Mucosa of descending colon (tissue), 3 donors: ENCODE measurements around the gene CALN1. TPM values are rescaled to one million over a fixed set of nuclear protein-coding genes. Genes with fewer than 3 reads are reported as not detected.
"Not testable (repeated sequence)": the region's sequence is repeated elsewhere in the genome, so short reads cannot be mapped to it uniquely, and the experiment has no call there.

ENCODE experiments used
- ATAC-seq: fragments of 200-7000 bp; cut with Tn5 transposase; one replicate; pipeline ENCODE4 v1.9.1; 2020; ENCODE audit warnings: mild to moderate bottlenecking, moderate library complexity
- DNase-seq, 3 donors: peaks; one replicate each; pipeline ENCODE4 v3.0.0-alpha.2; 2020
- H3K36me3 ChIP-seq: fragments of 200-600 bp; one replicate; pipeline ENCODE4 v1.8.0; 2021; ENCODE audit warnings: low read depth, mild to moderate bottlenecking
- H3K4me1 ChIP-seq: fragments of 200-600 bp; one replicate; pipeline ENCODE4 v1.8.0; 2021; ENCODE audit warnings: low read depth, mild to moderate bottlenecking
- H3K4me3 ChIP-seq: fragments of 200-600 bp; one replicate; pipeline ENCODE4 v1.8.0; 2021; ENCODE audit warnings: mild to moderate bottlenecking
- H3K9me3 ChIP-seq: fragments of 200-600 bp; one replicate; pipeline ENCODE4 v1.8.0; 2021; ENCODE audit warnings: mild to moderate bottlenecking
- intact Hi-C, 2 donors: fragments of 100-400 bp; cut with DNase I in 1 of 2; cut with micrococcal nuclease in 1 of 2; formaldehyde crosslinking; loops; one replicate each; pipeline versions ENCODE4 v1.11.0 to v1.11.1; 2022; cut with DNase I, micrococcal nuclease
- total RNA-seq, 3 donors: library from RNA; stranded (reverse); fragmentation: NEBNext Ultra II Directional in 2 of 3; extraction: Animal tissue kit (Norgen Biotek cat#: 25700) in 2 of 3; gene quantifications; one replicate each; pipeline versions ENCODE4 v1.2.1 to v1.2.4, GENCODE V29; 2021 to 2023
- TF ChIP-seq, protein P1 (sequence below): fragments of 200-600 bp; IDR thresholded peaks from one replicate; pipeline ENCODE4 v1.8.0; 2022; ENCODE audit warnings: antibody characterized with exemption, mild to moderate bottlenecking
- donor health status: DM: no; HTN: no; CAD: no; lungs with moderate emphysema.
- donor health status: DM: no; HTN: no; CAD: no.
- donor health status: DM: no; HTN: yes; CAD: no.

Gene CALN1
- total RNA-seq, 3 donors from 2014 or later, result not detected

GRCh38 chr7:72391821-72392377 is 20.2 kb downstream of the CALN1 start:
- Histone ChIP-seq H3K9me3 (no peaks in the 10 kb centered on the region), H3K4me1 (no peaks in the 10 kb centered on the region), H3K4me3 (no peak overlapping the region), H3K36me3 (no peaks in the 10 kb centered on the region)
- intact Hi-C loops, result no loop called here
- no peak for DNase-seq
- TF ChIP-seq, protein P1, sequence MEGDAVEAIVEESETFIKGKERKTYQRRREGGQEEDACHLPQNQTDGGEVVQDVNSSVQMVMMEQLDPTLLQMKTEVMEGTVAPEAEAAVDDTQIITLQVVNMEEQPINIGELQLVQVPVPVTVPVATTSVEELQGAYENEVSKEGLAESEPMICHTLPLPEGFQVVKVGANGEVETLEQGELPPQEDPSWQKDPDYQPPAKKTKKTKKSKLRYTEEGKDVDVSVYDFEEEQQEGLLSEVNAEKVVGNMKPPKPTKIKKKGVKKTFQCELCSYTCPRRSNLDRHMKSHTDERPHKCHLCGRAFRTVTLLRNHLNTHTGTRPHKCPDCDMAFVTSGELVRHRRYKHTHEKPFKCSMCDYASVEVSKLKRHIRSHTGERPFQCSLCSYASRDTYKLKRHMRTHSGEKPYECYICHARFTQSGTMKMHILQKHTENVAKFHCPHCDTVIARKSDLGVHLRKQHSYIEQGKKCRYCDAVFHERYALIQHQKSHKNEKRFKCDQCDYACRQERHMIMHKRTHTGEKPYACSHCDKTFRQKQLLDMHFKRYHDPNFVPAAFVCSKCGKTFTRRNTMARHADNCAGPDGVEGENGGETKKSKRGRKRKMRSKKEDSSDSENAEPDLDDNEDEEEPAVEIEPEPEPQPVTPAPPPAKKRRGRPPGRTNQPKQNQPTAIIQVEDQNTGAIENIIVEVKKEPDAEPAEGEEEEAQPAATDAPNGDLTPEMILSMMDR, result no peak
- ATAC-seq, result no peak

DNA sequence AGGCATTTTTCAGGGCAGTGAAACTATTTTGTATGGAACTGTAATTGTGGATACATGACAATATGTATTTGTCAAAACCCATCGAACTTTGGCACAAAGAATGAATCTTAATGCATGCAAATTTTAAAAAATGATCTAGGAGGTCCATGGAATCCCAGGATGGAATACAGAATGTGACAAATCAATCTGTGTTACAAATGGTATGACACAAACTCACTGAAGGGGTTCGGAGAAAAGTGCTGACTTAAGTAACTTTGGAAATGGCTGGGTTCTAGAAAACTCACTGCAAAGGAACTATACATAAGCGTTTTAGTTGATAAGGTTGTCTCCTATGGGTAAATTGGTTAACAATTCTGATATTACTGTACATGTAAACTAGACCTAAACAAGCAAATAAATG is 26.0 kb downstream of the CALN1 start:
- Histone ChIP-seq H3K4me1 (no peaks in the 10 kb centered on the region), H3K4me3 (no peak overlapping the region), H3K36me3 (no peaks in the 10 kb centered on the region), H3K9me3 (no peaks in the 10 kb centered on the region)
- intact Hi-C loops, result no loop called here
- TF ChIP-seq, protein P1, result no peak
- no peak for DNase-seq
- no peak for ATAC-seq

GRCh38 chr7:72362246-72362645 is 49.9 kb downstream of the CALN1 start:
- no peak for ATAC-seq
- TF ChIP-seq, protein P1, result no peak
- no peak overlapping the region for H3K4me3 ChIP-seq
- H3K36me3 ChIP-seq, result no peaks in the 10 kb centered on the region
- no peaks in the 10 kb centered on the region for H3K9me3 ChIP-seq
- no peaks in the 10 kb centered on the region for H3K4me1 ChIP-seq
- DNase-seq, result no peak
- intact Hi-C loops, result no loop called here

DNA sequence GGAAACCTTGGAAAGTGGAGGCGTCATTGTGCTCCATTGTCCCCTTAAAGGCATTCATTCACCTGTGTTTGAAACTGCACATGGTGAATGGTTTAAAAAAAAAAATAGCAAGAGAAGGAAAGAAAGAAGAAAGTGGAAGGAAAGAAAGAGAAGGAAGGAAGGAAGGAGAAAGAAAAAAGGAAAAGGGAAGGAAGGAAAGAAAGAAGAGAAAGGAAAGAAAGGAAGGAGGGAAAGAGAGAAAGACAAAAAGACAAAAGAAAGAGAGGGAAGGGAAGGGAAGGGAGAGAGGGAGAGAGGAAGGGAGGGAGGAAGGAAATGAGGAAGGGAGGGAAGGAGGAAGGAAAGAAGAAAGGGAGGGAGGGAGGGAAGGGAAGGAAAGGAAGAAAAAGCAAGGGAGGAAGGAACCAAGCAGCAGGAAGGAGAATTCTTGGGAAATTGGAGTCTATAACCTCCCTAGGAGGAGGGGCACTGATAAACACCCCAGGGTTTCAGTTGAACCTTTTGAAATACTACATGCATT is 66.9 kb downstream of the CALN1 start:
- TF ChIP-seq, protein P1, result no peak
- intact Hi-C loops, result no loop called here
- Histone ChIP-seq H3K36me3 (no peaks in the 10 kb centered on the region), H3K4me1 (no peaks in the 10 kb centered on the region), H3K9me3 (no peaks in the 10 kb centered on the region), H3K4me3 (no peak overlapping the region)
- ATAC-seq (no peak), DNase-seq (no peak)

- intact Hi-C loops, result no loop called here
- H3K36me3 ChIP-seq, result no peaks in the 10 kb centered on the region
- ATAC-seq, result no peak
- no peak overlapping the region for H3K4me3 ChIP-seq
- no peak for DNase-seq
- H3K4me1 ChIP-seq, result no peaks in the 10 kb centered on the region
- no peaks in the 10 kb centered on the region for H3K9me3 ChIP-seq
- TF ChIP-seq, protein P1, result no peak
Measured at GRCh38 chr7:72343991-72344390, 68.1 kb downstream of the CALN1 start.

- H3K36me3 ChIP-seq, ATAC-seq, H3K9me3 ChIP-seq, H3K4me1 ChIP-seq, DNase-seq, H3K4me3 ChIP-seq, intact Hi-C loops: not testable (repeated sequence)
Measured at GRCh38 chr7:72343354-72343753, 68.8 kb downstream of the CALN1 start.
